HuH-7.5 (cell line): Measurements from ENCODE around the gene TERC.

Experiments used
- DNase-seq: peaks from one replicate; pipeline ENCODE4 v3.0.0; 2011; ENCODE audit warnings: low spot score

The TERC gene

GRCh38 chr3:169764882-169765612 lies at the start of gene TERC:
Gene TERC (minus strand): TSS chr3:169765060.
- peak; percentile 82 for DNase-seq

DNA sequence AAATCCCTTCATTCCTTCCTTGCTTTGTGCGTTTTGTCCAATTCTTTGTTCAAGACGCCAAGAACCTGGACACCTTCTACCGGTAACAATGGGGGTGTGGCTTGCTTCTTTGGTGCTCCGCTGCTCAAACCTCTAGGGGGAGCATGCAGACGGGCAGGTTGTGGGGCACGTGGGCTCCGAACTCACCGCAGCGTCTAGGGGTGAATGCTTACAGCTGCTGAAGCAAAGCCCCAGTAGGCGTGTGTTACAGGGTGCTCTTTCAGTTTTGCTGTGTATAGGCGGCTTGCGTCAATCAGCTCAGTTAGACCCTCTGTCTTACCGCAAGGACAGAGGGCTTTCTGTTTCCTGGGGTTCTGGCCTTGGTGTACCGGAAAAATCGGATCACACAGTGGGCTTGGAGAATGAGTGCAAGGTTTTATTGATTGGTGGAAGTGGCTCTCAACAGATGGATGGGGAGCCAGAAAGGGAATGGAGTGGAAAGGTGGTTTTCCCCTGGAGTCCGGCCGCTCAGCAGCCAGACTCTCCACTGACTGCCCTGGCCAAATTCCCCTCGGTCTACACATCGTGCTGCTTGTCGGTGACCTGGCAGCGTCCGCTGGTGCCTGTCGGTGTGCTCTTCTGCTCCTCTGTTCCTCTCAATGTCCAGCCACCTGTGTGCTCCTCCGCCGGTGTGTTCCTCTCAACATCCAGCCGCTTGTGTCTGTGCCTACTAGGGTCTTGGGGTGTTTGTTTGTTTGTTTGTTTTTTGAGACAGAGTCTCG lies 49.1 kb upstream of the TERC start:
- no peak for DNase-seq

DNA sequence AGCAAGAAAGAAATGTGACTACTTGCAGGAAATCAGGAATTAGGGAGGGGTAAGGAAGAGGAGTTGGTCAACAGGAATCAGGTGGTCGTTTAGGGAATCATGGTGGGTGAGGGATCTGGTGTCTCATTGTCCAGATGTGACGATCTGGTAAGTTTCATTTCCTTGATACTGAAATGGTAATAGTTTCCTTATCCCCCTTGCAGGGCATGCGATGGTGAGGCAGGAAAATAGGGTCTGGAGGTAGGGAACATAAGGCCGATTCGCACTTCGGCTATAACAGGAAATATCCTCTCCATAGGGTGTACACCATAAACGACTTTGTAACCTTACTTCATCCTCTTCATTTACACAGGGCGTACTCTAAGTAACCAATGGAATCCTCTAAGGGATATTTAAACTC lies 48.4 kb upstream of the TERC start:
- DNase-seq: no peak

- DNase-seq: no peak
Observed at GRCh38 chr3:169812332-169813235, 47.7 kb upstream of the TERC start, which contains the start of the genes LRRC34 and LRRIQ4. Gene LRRC34 (minus strand): TSS chr3:169812904. CDS start chr3:169812548, 356 bp downstream. Gene LRRIQ4 (plus strand): TSS chr3:169812870. CDS start chr3:169821922, 9,052 bp downstream.

DNA sequence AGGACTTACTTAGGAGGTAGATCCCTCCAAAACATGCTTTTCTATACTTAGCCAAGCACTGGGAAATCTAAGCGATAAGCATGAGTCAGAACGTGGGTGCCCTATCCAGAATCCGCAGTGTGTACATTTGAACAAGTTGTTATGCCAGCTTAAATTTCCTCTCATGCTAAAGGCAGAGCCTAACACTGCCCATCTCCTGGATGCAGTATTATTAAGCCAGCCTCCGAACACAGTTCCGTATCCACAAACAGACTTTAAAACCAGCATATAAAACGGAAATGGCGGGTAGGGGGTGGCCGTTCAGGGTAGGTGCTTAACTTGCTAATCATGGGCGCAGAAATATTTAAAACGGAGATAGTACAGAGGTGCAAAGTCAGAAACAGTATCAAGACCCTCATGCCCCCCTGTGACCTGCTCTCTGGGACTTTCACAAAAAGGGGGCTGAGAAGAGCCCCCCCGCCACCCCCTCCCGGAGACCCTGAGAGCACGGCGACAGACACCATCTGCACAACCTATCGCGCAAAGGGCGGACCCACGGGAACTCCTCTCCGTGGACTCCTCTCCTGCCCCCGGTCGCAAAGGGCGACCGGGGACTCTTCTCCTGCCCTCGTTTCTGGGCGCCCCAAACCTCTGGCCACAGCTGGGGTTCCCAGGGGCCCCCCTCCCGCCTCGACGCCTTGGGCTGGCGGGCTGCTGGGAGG lies 46.9 kb upstream of the TERC start:
- no peak for DNase-seq

- DNase-seq: no peak
Observed at GRCh38 chr3:169809230-169809795, 44.5 kb upstream of the TERC start.

- no peak for DNase-seq
Observed at GRCh38 chr3:169804681-169805080, 39.8 kb upstream of the TERC start.

GRCh38 chr3:169792359-169792758 lies 27.5 kb upstream of the TERC start:
- DNase-seq: no peak

DNA sequence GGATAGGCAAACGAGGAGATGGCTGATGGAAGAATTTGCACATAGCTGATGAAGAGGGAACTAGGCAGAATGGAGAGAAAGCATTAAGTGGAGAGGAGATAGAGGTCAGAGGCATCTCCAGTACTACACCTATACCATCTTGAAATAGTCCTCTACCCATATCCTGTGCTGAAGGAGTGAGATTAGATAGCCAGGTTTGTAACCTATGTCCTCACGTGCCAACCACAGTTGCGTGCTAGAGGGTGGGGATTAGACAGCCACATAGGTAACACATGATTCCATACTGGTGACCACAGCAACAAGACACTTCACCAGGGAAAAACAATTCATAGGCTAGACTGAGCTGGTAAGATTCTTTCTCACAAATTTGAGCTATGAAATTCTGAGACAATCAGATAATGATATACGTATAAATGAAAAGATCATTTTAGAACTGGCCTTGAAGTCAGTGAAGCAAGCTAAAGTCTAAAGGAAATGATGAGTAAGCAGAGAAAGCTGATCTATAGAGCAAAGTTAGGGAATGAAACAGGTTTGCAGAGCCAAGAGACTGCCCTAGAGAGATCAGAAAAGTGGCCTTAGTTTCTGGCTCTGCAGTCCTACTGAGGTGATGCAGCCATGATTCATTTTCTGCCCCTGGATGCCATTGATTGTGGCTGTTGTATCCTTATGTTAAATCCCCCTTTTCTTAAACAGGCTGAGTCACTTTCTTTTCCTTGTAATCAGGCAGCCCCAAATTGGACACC lies 26.0 kb upstream of the TERC start:
- no peak for DNase-seq

- DNase-seq: no peak
Observed at GRCh38 chr3:169790219-169790618, 25.4 kb upstream of the TERC start.

DNA sequence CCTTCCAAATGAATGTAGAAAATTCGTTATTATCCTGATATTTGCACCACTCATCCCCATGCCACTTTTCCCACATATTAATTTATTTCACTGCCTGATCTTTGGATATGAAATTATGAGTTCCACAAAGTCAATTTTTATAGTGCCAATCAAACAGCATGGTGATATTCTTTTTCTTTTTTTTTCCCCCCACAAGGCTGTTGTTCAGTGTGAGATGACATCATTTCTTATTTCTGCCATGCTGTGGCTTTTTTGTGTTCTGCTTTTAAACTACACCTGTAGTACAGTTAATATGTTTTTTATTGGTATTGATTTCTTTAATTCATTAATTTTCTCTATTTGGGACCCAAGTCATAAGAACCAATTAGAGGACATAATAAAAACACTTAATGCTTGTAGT lies 22.9 kb upstream of the TERC start:
- DNase-seq: no peak

DNA sequence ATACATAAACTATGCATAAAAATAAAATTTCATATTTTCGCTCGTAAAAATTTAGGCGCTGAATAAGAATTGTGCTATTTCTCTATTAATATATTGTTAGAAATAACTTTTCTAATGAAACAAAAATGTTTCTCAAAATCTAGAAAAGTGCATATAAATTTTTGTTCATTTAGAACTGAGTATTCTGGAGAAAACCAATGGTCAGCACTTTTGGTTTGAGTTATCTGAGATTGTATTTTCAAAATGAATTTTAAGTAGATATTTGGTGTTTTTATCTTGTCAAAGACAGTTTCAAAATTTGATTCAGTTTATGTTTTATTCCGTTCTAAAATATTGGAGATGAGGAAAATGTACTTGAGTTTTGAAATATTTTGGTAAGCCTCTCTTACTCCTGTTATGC lies 22.3 kb upstream of the TERC start:
- DNase-seq: no peak

GRCh38 chr3:169781209-169781855 lies 16.5 kb upstream of the TERC start:
- no peak for DNase-seq

DNA sequence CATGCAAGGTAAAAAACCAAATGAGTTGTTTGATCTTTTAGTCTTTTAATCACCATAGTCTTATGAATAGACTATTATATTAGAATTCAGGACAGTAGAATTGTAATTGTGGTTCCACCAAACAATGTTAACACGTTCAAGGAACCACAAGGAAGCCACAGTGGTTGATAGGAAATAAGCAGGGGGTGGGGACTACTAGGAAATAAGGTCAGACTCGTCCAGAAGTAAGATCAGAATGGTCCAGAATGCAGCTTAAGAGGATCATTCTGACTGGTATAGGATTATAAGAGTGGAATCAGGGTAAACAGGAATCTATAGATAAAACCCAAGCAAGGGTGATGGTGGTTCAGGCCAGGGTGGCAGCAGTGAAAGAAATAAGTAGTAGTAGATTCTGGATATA lies 15.9 kb upstream of the TERC start:
- no peak for DNase-seq

- no peak for DNase-seq
Observed at GRCh38 chr3:169777822-169778221, 13.0 kb upstream of the TERC start.

GRCh38 chr3:169774186-169774585 lies 9.3 kb upstream of the TERC start:
- no peak for DNase-seq

DNA sequence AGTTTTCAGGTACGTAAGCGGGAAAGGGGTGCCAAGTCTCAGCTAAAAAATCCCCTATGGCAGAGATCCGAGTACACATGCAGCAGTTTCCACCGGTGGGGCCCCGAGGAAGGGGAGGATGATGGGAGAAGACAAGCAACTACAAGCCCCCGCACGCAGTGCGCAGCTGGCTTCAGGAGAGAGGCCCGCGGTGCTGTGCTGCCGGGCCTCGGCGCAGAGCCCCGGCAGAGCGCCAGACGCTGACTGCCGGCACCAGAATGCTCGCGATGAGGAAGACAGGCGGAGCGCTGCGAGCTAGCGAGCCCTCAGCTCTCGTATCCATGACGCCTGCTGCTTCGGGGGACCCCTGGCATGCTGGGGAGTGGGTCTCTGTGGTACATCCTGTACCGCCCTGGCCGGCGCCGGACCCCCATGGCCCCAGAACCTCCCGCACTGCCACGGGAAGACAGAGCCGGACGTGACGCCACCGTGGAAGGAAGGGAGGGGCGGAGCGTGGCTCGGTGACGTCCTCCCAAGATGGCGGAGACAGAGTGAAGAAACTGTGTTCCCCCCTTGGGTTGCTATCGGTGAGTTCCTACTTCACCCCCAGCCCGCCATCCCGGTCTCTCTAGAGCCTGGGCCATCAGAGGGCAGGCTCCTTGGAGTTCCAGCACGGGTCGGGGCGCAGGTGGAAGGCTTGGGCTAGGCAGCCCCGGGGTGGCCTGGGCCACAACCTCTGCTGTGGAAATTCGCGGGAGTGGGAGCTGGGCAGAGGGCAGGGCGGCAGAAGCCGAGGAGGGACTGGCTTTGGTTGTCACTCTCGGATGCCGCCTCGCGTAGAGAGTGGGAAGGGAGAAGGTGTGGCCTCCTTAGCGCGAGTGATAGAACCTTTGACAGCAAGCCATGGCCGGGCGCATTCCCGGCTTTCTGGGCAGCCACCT lies 8.3 kb upstream of the TERC start, which contains the start of gene MYNN:
Gene MYNN, plus strand, starts transcription at position 500 of the 920 bp plus-strand sequence. CDS start 900 bp downstream, outside the sequence.
- no peak for DNase-seq

DNA sequence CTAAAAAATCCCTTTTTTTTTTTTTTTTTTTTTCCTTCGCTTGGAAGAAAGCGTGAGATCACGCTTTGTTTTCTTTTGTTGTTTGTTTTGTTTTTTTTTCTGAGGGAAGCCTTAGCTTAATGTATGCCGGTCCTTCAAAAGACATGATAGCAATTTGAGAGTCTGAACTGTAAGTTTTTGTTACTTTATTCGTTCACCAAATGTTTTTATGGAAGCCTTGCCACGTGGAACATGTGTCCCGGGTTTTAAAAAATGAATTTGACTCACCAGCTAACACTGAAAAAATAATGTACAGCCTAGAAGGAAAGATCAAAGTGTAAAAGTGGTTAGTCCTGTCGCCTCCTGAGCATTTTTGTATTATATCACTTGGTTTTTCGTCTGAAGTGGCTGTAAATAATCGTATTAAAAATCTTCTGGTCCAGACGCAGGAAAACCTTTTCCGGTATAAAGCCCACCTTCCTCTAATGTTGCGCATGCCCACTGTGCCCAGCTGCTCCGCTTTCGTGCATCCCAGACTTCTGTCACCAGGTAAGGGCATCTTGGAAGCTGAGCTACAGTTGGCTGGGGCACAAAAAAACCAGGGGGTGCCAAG lies 7.5 kb upstream of the TERC start:
- DNase-seq: no peak
